GM19351 (cell line): ENCODE measurements around the gene NFKB1.

Source experiments
- ATAC-seq: cut with Tn5 transposase; IDR thresholded peaks from one replicate; pipeline ENCODE4 v1.9.1; 2021; ENCODE audit warnings: mild to moderate bottlenecking, moderate library complexity; ENCODE audit not compliant: unreplicated experiment

Gene NFKB1

GRCh38 chr4:102527695-102528283 lies 26.6 kb downstream of the NFKB1 start:
- ATAC-seq: no peak

DNA sequence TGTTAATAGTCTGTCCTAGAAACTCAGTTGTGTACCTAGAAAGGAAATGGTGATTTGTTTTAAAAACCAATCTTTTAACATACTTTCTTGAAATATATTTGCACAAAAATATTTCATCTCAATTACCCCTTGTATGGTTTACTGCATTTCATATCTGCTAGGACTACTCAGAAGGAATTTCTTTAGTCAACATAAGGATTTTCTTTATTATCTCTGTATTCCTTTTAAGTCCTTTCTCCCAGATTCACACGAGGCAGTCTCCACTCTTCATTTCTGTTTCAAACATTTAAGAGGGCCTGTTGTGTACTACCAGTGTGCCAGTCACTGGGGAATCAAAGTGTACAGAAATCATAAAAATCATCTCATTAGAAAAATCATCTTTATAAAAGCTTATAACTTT lies 28.8 kb downstream of the NFKB1 start:
- no peak for ATAC-seq

GRCh38 chr4:102530986-102531385 lies 29.8 kb downstream of the NFKB1 start:
- no peak for ATAC-seq

DNA sequence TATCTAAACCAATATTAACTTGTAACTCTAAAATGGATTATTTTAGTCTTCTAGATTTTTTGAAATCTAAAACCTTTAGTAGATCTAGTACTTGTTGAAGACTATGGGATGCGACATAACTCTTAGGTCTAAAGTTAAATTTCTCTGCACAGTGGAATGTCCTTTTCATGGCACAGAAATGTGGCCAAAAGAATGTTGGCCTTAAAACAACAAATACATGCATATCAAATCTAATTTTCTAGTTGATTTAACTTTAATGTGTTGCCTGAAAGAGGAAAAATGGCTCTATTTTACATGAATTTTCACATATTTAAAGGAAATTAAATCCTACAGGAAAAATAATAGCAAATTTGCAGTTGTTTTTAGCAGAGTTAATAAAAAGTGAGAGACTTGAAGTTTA lies 30.3 kb downstream of the NFKB1 start:
- no peak for ATAC-seq

DNA sequence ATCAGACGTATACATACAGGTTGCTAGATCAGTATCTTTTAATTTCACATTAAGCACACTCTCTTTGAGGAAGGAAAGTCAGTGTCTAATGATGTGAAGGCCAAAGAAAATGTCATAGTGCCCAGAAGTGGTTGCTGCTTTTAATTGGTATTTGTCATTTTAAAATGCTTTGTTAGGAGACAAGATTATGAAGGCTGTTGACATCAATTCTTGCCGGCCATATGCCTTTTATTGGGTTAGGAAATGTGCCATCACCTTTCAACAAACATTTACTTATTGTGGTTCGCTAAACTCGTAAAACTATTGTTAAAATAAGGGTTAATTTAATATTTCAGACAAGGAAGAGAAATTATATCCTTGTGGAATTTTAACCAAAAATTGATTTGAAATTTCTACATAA lies 32.2 kb downstream of the NFKB1 start:
- ATAC-seq: no peak

DNA sequence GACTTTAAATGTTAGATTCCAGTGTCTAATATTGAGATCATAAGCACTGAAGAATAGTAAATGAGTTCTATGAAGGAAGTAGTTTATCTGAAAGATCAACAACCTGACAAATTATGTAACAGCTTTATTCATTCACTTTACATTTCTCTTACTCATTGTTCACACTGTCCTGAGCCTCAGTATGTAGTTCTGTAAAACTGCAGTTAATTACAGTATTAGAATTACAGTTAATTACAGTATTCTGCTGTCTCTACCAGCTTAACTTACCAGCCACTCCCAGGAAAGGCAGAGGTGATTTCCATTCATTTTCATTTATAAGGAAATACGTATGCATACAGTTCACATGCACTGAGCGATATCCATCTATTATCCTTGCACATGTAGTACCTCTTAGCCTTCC lies 32.7 kb downstream of the NFKB1 start:
- no peak for ATAC-seq

GRCh38 chr4:102534845-102535244 lies 33.7 kb downstream of the NFKB1 start:
- ATAC-seq: no peak

GRCh38 chr4:102535398-102536082 lies 34.4 kb downstream of the NFKB1 start:
- peak; percentile 88 for ATAC-seq

- no peak for ATAC-seq
These were observed 35.6 kb downstream of the NFKB1 start for GRCh38 chr4:102536768-102537167.

DNA sequence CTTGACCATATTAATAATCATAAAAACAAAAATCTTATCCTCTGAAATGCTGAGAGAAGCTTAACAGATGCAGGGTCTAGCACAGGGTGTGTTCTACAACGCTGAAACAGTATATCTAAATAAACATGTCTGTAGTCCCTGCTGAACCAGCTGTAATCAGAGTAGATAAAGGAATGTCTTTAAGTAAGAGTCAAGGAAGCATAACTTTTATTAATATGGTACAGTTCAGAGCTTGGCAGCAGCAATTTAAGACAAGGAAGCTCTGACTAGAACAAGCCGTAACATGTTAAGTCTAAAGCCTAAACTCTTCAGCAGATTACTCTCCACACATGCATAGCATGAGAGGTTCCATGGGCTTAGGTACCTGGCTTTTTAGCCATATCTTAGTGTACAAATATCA lies 36.1 kb downstream of the NFKB1 start:
- no peak for ATAC-seq

DNA sequence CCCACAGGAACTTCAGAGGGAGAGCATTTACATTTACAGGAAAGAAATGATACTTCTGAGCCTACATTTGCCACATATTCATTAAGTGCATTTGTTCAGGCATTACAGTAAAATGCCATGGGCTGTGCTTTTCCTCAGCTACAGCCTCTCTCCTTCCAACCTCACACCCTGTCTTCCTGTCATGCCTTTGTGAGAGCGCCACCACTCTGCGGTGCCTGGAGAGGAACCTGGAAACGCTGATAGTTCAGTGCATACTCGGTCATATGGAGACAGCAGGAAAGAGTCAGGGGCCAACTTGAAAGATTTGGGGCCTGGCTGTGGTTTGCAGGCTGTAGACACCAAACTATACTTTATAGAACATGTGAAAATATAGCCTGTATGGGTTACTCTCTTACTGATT lies 40.5 kb downstream of the NFKB1 start:
- no peak for ATAC-seq

DNA sequence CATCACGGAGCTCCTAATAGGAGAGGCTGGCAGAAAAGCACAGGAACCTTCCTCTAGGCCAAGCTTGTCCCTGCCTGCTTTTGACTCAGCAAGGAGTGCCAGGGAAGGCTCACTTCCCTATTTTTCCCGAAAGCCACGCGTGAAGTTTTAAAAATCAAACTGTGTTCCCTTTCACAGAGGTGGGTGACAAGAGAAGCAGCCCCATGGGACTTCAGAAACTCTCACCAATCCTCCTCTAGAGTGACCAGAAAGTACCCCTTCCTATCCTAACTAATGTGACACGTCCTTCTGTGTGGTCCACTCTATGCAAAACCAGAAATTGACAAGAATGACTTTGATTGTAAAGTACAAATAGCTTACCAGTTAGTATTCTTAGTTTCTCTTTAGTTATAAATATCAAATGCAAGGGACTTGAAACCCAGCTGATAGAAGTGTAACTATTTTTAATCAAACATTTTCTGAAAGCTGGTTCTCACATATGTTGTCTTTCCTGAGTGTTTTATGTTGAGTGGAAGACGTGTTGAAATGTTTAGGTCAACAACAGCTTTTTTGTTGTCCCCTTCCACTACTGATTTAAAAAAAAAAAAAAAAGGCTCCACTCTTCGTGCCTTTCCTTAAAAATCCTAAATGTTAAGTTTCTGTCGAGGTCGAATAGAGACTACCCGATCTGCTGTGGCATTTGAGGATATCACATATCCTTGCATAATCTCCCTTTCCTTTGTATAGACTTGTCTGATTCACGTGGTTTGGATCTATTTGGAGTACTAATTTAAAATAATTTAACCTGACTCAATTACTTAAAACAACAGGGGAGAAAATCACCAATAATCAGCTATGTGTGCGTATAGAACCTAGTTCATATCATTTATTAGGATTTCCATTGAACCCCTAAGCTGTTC lies 42.1 kb downstream of the NFKB1 start:
- ATAC-seq: peak; percentile 88

- peak; percentile 35 for ATAC-seq
These were observed 45.5 kb downstream of the NFKB1 start for GRCh38 chr4:102546635-102547034.

GRCh38 chr4:102547973-102548372 lies 46.8 kb downstream of the NFKB1 start:
- no peak for ATAC-seq

- no peak for ATAC-seq
These were observed 50.9 kb downstream of the NFKB1 start for GRCh38 chr4:102551958-102552565.

DNA sequence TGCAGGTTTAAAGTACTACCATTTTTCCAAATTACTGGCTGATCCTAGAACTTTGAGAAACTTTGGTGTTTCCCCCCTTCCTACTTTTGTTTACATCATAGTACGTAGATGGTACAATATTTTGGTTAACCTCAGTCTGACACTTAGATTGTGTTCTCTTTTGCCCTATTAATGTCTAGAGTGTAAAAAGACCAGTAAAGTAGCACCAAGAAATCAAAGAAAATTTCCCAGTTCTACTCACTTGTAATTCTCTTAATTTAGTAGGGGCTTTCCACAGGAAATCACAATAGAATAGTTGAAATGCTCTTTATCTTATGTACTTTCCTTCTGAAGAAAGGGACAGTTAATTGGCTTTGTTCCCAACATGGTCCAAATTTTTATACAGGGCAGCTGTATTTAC lies 51.6 kb downstream of the NFKB1 start:
- no peak for ATAC-seq

DNA sequence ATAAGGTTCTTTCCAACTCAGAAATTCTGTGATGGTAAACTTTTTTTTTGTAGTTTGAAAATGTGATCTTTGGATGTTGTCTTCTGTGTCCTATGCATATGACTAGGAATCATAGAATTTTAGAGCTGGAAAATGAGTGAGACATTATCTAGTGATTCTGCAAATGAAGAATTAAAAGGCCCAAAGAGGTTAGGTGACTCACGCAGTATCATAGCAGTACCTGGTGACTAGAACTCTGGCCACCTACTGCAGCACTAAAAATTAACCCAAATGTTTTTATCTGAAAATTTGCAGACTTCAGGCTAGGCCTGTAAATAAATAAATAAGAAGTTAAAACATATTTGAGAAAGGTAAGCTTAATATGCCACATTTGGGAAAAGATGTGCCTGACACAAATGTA lies 52.8 kb downstream of the NFKB1 start:
- no peak for ATAC-seq

- ATAC-seq: no peak
These were observed 53.3 kb downstream of the NFKB1 start for GRCh38 chr4:102554482-102554881.

GRCh38 chr4:102554992-102555391 lies 53.8 kb downstream of the NFKB1 start:
- ATAC-seq: no peak

DNA sequence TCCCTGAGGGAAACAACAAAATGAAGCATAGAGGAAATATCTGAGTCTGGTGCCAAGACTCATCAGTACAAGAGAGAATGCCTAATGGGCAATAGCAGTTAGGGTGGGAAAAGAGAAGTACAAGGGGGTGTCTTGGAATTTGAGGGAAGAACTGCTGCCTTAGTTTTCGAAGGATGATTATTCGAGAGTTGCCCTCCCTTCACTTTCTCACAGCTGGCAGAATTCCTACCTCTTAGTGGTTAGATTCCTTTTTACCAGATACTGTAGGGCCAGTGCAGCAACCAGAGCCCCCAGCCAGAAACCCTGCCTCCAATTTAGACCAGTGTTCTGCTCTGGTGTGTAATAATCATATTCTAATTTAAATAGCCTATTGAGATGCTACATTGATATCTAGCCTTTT lies 56.5 kb downstream of the NFKB1 start:
- no peak for ATAC-seq

DNA sequence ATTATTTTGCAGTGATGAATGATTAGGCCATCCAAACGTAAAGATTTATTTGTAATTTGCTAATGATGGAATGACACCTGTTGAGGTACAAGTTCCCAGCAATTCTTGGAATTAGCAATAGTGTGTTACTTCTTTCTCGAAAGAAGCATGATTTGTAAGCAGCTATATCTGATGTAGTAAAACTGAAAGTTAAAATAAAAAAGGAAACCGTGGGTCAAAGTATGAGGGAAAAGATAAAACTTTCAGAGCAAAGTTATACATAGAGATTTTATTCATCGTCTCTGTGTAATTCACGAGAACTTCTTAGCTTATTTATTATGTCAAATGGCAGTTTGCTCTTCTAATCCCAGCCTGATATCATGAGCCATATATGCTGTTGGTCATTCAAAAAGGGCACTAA lies 59.0 kb downstream of the NFKB1 start:
- no peak for ATAC-seq
